CD4-positive, alpha-beta T cell treated with Interleukin-21 for 1 hour (primary cell): ENCODE results near the gene PXYLP1.

ENCODE experiments used
- DNase-seq: peaks from one replicate; pipeline ENCODE4 v3.0.0-alpha.2; 2020

Gene PXYLP1

GRCh38 chr3:141230293-141230692, 1.3 kb upstream of the PXYLP1 start:
- no peak for DNase-seq

- DNase-seq = peak; percentile 28
Observed at GRCh38 chr3:141231952-141232823, 563 bp downstream of the PXYLP1 start.

- DNase-seq = no peak
Observed at GRCh38 chr3:141233457-141234161, 2.0 kb downstream of the PXYLP1 start.

- no peak for DNase-seq
Observed at GRCh38 chr3:141234283-141234682, 2.7 kb downstream of the PXYLP1 start.

- no peak for DNase-seq
Observed at GRCh38 chr3:141235661-141236171, 4.1 kb downstream of the PXYLP1 start.

GRCh38 chr3:141236361-141236760, 4.7 kb downstream of the PXYLP1 start:
- no peak for DNase-seq

GRCh38 chr3:141237701-141238521, 6.3 kb downstream of the PXYLP1 start:
- no peak for DNase-seq

- DNase-seq = no peak
Observed at GRCh38 chr3:141239511-141240281, 8.1 kb downstream of the PXYLP1 start.

GRCh38 chr3:141240286-141240685, 8.7 kb downstream of the PXYLP1 start:
- DNase-seq = no peak

GRCh38 chr3:141240687-141241615, 9.3 kb downstream of the PXYLP1 start:
- no peak for DNase-seq

- DNase-seq = no peak
Observed at GRCh38 chr3:141241616-141242376, 10.2 kb downstream of the PXYLP1 start.

GRCh38 chr3:141242377-141243092, 10.9 kb downstream of the PXYLP1 start:
- DNase-seq = no peak

- DNase-seq = peak; percentile 52
Observed at GRCh38 chr3:141243271-141243707, 11.7 kb downstream of the PXYLP1 start.

- no peak for DNase-seq
Observed at GRCh38 chr3:141246224-141246957, 14.8 kb downstream of the PXYLP1 start.

- no peak for DNase-seq
Observed at GRCh38 chr3:141246958-141247301, 15.3 kb downstream of the PXYLP1 start.

GRCh38 chr3:141248064-141248463, 16.4 kb downstream of the PXYLP1 start:
- no peak for DNase-seq

GRCh38 chr3:141249041-141249440, 17.4 kb downstream of the PXYLP1 start:
- DNase-seq = no peak

GRCh38 chr3:141250342-141250741, 18.7 kb downstream of the PXYLP1 start:
- DNase-seq = no peak

GRCh38 chr3:141250828-141251227, 19.2 kb downstream of the PXYLP1 start:
- DNase-seq = no peak
